GM12878 (cell line): Measurements from ENCODE around the gene RUBCNL. TPM values are rescaled to one million over a fixed set of nuclear protein-coding genes. Genes with fewer than 3 reads are reported as not detected.
A peak's percentile ranks its signal among the peaks of the same experiment; 100 is the strongest.

Experiments
- ATF7 ChIP-seq: fragments of 450-650 bp; IDR thresholded peaks from 2 replicates; pipeline ENCODE4 v1.6.1; 2016; ENCODE audit warnings: low read depth, mild to moderate bottlenecking
- BHLHE40 ChIP-seq, 2 experiments: fragments of 450-650 bp in 1 of 2; IDR thresholded peaks; 2 replicates each; pipeline ENCODE4 v1.6.1; 2011 to 2017; ENCODE audit warnings: low read depth in 2 of 2, borderline replicate concordance in 1 of 2, improper control_type of control experiment in 1 of 2, low read length in 1 of 2, mild to moderate bottlenecking in 1 of 2
- CREM ChIP-seq: IDR thresholded peaks from 2 replicates; pipeline ENCODE4 v1.6.1; 2014; ENCODE audit warnings: antibody characterized with exemption, low read depth
- E2F4 ChIP-seq: IDR thresholded peaks from 2 replicates; pipeline ENCODE4 v1.6.1; 2012; ENCODE audit warnings: low read depth, low read length, improper control_type of control experiment
- EGR1 ChIP-seq, 2 experiments: IDR thresholded peaks; 1 replicate in 1 of 2; 2 replicates in 1 of 2; pipeline ENCODE4 v1.6.1; 2011 to 2012; ENCODE audit warnings: low read depth in 2 of 2, low read length in 2 of 2, borderline replicate concordance in 1 of 2, mild to moderate bottlenecking in 1 of 2, moderate library complexity in 1 of 2
- EP300 ChIP-seq, 2 experiments: fragments of 150-350 bp in 1 of 2; IDR thresholded peaks; 2 replicates each; pipeline ENCODE4 v1.6.1; 2011 to 2012; ENCODE audit warnings: low read depth in 2 of 2, low read length in 2 of 2, borderline replicate concordance in 1 of 2, improper control_type of control experiment in 1 of 2, inconsistent platforms in 1 of 2; ENCODE audit not compliant: control insufficient read depth in 1 of 2
- GABPA ChIP-seq: IDR thresholded peaks from 2 replicates; pipeline ENCODE4 v1.6.1; 2014; ENCODE audit warnings: antibody characterized with exemption, low read depth, mild to moderate bottlenecking, inconsistent platforms
- HCFC1 ChIP-seq: fragments of 150-350 bp; IDR thresholded peaks from 2 replicates; pipeline ENCODE4 v1.6.1; 2014; ENCODE audit warnings: low read length
- KLF5 ChIP-seq: fragments of 450-650 bp; IDR thresholded peaks from 2 replicates; pipeline ENCODE4 v1.6.1; 2014; ENCODE audit warnings: mild to moderate bottlenecking; ENCODE audit not compliant: partially characterized antibody
- MEF2A ChIP-seq: IDR thresholded peaks from 2 replicates; pipeline ENCODE4 v1.6.1; 2011; ENCODE audit warnings: low read depth, mild to moderate bottlenecking, low read length, moderate library complexity; ENCODE audit not compliant: insufficient read depth
- MYB ChIP-seq: fragments of 150-350 bp; IDR thresholded peaks from 2 replicates; pipeline ENCODE4 v1.6.1; 2014; ENCODE audit warnings: mild to moderate bottlenecking, low read depth, low read length, borderline replicate concordance
- NR2C1 ChIP-seq: fragments of 450-650 bp; IDR thresholded peaks from 2 replicates; pipeline ENCODE4 v1.6.1; 2017; ENCODE audit warnings: antibody characterized with exemption, mild to moderate bottlenecking, moderate library complexity
- NRF1 ChIP-seq: conservative IDR thresholded peaks from 2 replicates; pipeline ENCODE4 v1.6.1; 2011; ENCODE audit warnings: mild to moderate bottlenecking, low read depth, low read length, improper control_type of control experiment
- POLR2AphosphoS2 ChIP-seq: IDR thresholded peaks from 2 replicates; pipeline ENCODE4 v1.6.1; 2011; ENCODE audit warnings: low read depth, mild to moderate bottlenecking, low read length, improper control_type of control experiment, moderate library complexity
- PRDM15 ChIP-seq: fragments of 450-650 bp; formaldehyde crosslinking; IDR thresholded peaks from 2 replicates; pipeline ENCODE4 v1.4.0; 2020; ENCODE audit warnings: mild to moderate bottlenecking, moderate library complexity
- RAD21 ChIP-seq: IDR thresholded peaks from 2 replicates; pipeline ENCODE4 v1.6.1; 2011; ENCODE audit warnings: mild to moderate bottlenecking, low read depth, low read length, moderate library complexity; ENCODE audit not compliant: insufficient read depth
- RAD51 ChIP-seq: fragments of 450-650 bp; IDR thresholded peaks from 2 replicates; pipeline ENCODE4 v1.6.1; 2016; ENCODE audit warnings: moderate library complexity, mild to moderate bottlenecking, inconsistent platforms
- SMAD5 ChIP-seq: IDR thresholded peaks from 2 replicates; pipeline ENCODE4 v1.6.1; 2016; ENCODE audit warnings: antibody characterized with exemption, low read depth
- SPI1 ChIP-seq: IDR thresholded peaks from 2 replicates; pipeline ENCODE4 v1.6.1; 2011; ENCODE audit warnings: low read depth, mild to moderate bottlenecking, low read length, moderate library complexity, borderline replicate concordance; ENCODE audit not compliant: insufficient read depth
- SREBF1 ChIP-seq: IDR thresholded peaks from 2 replicates; pipeline ENCODE4 v1.6.1; 2012; ENCODE audit warnings: mild to moderate bottlenecking, low read length
- STAT1 ChIP-seq: fragments of 450-650 bp; conservative IDR thresholded peaks from 2 replicates; pipeline ENCODE4 v1.6.1; 2014; ENCODE audit warnings: antibody characterized with exemption, mild to moderate bottlenecking
- TARDBP ChIP-seq: IDR thresholded peaks from 2 replicates; pipeline ENCODE4 v1.6.1; 2016; ENCODE audit warnings: borderline replicate concordance
- TBL1XR1 ChIP-seq: IDR thresholded peaks from 2 replicates; pipeline ENCODE4 v1.6.1; 2012; ENCODE audit warnings: low read depth, low read length, improper control_type of control experiment
- TCF12 ChIP-seq: IDR thresholded peaks from 2 replicates; pipeline ENCODE4 v1.6.1; 2011; ENCODE audit warnings: low read depth, mild to moderate bottlenecking, low read length
- TCF3 ChIP-seq: IDR thresholded peaks from 2 replicates; pipeline ENCODE4 v1.6.1; 2012; ENCODE audit warnings: low read depth, mild to moderate bottlenecking, low read length, borderline replicate concordance; ENCODE audit not compliant: insufficient read depth
- TCF7 ChIP-seq: IDR thresholded peaks from 2 replicates; pipeline ENCODE4 v1.6.1; 2014; ENCODE audit warnings: antibody characterized with exemption, borderline replicate concordance
- WRNIP1 ChIP-seq: IDR thresholded peaks from 2 replicates; pipeline ENCODE4 v1.6.1; 2011; ENCODE audit warnings: low read depth, low read length, improper control_type of control experiment, borderline replicate concordance
- YY1 ChIP-seq: IDR thresholded peaks from 2 replicates; pipeline ENCODE4 v1.6.1; 2011; ENCODE audit warnings: low read depth, mild to moderate bottlenecking, low read length
- ZBED1 ChIP-seq: IDR thresholded peaks from 2 replicates; pipeline ENCODE4 v1.6.1; 2016; ENCODE audit warnings: borderline replicate concordance
- polyA plus RNA-seq, 11 experiments: library from polyadenylated mRNA; depleted of rRNA in 4 of 11; unstranded in 6 of 11; stranded (reverse) in 5 of 11; fragments of >200 nt; fragmentation: Nextera tagmentation in 4 of 11; fragmentation: Illumina TruSeq in 1 of 11; extraction: Ambion mirVana in 4 of 11; extraction: Trizol in 1 of 11; gene quantifications; 1 replicate in 1 of 11; 2 replicates in 10 of 11; pipeline versions ENCODE4 v1.2.1 to v1.2.3, GENCODE V29; 2011 to 2016; ENCODE audit warnings: inconsistent platforms in 2 of 11, missing spikeins in 2 of 11, low read depth in 1 of 11
- total RNA-seq, 4 experiments: library from RNA; depleted of rRNA in 3 of 4; stranded (reverse); fragments of >200 nt in 3 of 4; fragmentation: Illumina TruSeq in 1 of 4; extraction: Trizol in 1 of 4; gene quantifications; 2 replicates each; pipeline versions ENCODE4 v1.2.1 to v1.2.3, GENCODE V29; 2013 to 2021

RUBCNL gene
- total and polyA plus RNA-seq, 10 of the 15 experiments (the other 5 are each of a cell fraction or from before 2014, with no cell fraction given): 0.71 to 51.9 (median 38.2) TPM

GRCh38 chr13:46377554-46377953, 9.5 kb downstream of the RUBCNL start (continued):
- TF ChIP-seq NR2C1: no peak
- peak; percentile 79 for TF ChIP-seq MEF2A
- TF ChIP-seq MYB: peak; percentile 80; the same call in 1 of the 2 replicates
- 0 out of 2 replicates have a peak, but pooled peaks have one; percentile 28 for TF ChIP-seq GABPA
- TF ChIP-seq TCF3: peak; percentile 83; the same call in 1 of the 2 replicates
- TF ChIP-seq YY1: no peak
- peak; percentile 22; the same call in 1 of the 2 replicates for TF ChIP-seq ATF7
- no peak for TF ChIP-seq STAT1
- TF ChIP-seq HCFC1: no peak
- no peak for TF ChIP-seq PRDM15 (CRISPR knock-in tag)
- peak; percentile 80 for TF ChIP-seq SPI1
- no peak for TF ChIP-seq EGR1 (IDR thresholded peaks at IDR 0.05; ENCODE audit: borderline replicate concordance in 1 of 2, low read depth in 2 of 2, low read length in 2 of 2)
- TF ChIP-seq RAD51: 0 out of 2 replicates have a peak, but pooled peaks have one; percentile 14
- TF ChIP-seq SREBF1: no peak
- peak in 1 of 2 experiments; percentile 28; a peak in 1 of 4 replicates for TF ChIP-seq BHLHE40 (IDR thresholded peaks at IDR 0.05; ENCODE audit: borderline replicate concordance in 1 of 2, low read depth in 2 of 2, low read length in 1 of 2)
- no peak for TF ChIP-seq POLR2AphosphoS2
- peak; percentile 81 for TF ChIP-seq TCF12
- TF ChIP-seq CREM: peak; percentile 63; the same call in 1 of the 2 replicates
- no peak for TF ChIP-seq TBL1XR1
- no peak for TF ChIP-seq NRF1
- peak; percentile 4 for TF ChIP-seq KLF5
- TF ChIP-seq TCF7: no peak
- TF ChIP-seq EP300 (IDR thresholded peaks at IDR 0.05; ENCODE audit: borderline replicate concordance in 1 of 2, control insufficient read depth in 1 of 2, low read depth in 2 of 2, low read length in 2 of 2): peak; percentile 72 to 84; a peak in 3 of 4 replicates
- no peak for TF ChIP-seq TARDBP
- peak; percentile 27; the same call in 1 of the 2 replicates for TF ChIP-seq RAD21
- no peak; the same call in 1 of the 2 replicates for TF ChIP-seq SMAD5
- TF ChIP-seq WRNIP1: no peak
- TF ChIP-seq E2F4: no peak
- TF ChIP-seq ZBED1: 0 out of 2 replicates have a peak, but pooled peaks have one; percentile 20
